HCT116 (cell line): ENCODE measurements around the gene NPEPL1. TPM values are rescaled to one million over a fixed set of nuclear protein-coding genes. Genes with fewer than 3 reads are reported as not detected.

Experiments used
- ATAC-seq: fragments of 200-7000 bp; cut with Tn5 transposase; 2 replicates; pipeline ENCODE4 v1.9.1; 2020; ENCODE audit warnings: mild to moderate bottlenecking, moderate library complexity
- BruUV-seq: library from RNA; stranded (reverse); fragments of 400-500 nt; replicated peaks from 2 replicates; lab custom pipeline; 2021; lab: Mats Ljungman, UMichigan
- CTCF ChIA-PET: fragments of 300-600 bp; sonication (Branson Sonifier 250); formaldehyde crosslinking; loops from one replicate; lab custom pipeline; 2021; ENCODE audit warnings: antibody characterized with exemption; lab: Charles Lee
- POLR2A ChIA-PET: fragments of 300-600, 350-600 bp; sonication (Branson Sonifier 250); formaldehyde crosslinking; loops from one replicate; lab custom pipeline; 2021; ENCODE audit warnings: antibody characterized with exemption; lab: Charles Lee
- RAD21 ChIA-PET, 2 experiments: fragments of 300-600 bp; sonication (Branson Sonifier 250); formaldehyde crosslinking; loops; one replicate each; lab custom pipeline; 2023; ENCODE audit warnings: low total read pairs in 2 of 2; ENCODE audit not compliant: uncharacterized antibody in 2 of 2, unreplicated experiment in 2 of 2, low non-redundant PET in 1 of 2; lab: Charles Lee
- DNase-seq: peaks from one replicate; pipeline ENCODE4 v3.0.0-alpha.2; 2010; ENCODE audit warnings: low read depth, low spot score
- H2AFZ ChIP-seq: fragments of 200-600 bp; shearing (Covaris generic), sonication (generic); 2 replicates; pipeline ENCODE4 v1.6.1; 2017; ENCODE audit warnings: low read depth, mixed run types, mixed read lengths, antibody characterized with exemption, low read length; ENCODE audit not compliant: poor library complexity, severe bottlenecking
- H3K27ac ChIP-seq: 2 replicates; pipeline ENCODE4 v1.5.1; 2012; ENCODE audit warnings: low read depth, low read length
- H3K27me3 ChIP-seq: fragments of 200-600 bp; sonication (generic); 2 replicates; pipeline ENCODE4 v1.6.1; 2016; ENCODE audit warnings: mixed run types, low read length, mixed read lengths; ENCODE audit not compliant: insufficient read depth
- H3K36me3 ChIP-seq, 2 experiments: fragments of 200-500 bp in 1 of 2; fragments of 200-600 bp in 1 of 2; sonication (Bioruptor generic) in 1 of 2; sonication (generic) in 1 of 2; 2 replicates each; pipeline versions ENCODE4 v1.5.1 to v1.6.1; 2014 to 2016; ENCODE audit warnings: low read length in 2 of 2, inconsistent platforms in 1 of 2, mixed read lengths in 1 of 2, mixed run types in 1 of 2; ENCODE audit not compliant: insufficient read depth in 2 of 2, control insufficient read depth in 1 of 2
- H3K4me1 ChIP-seq, 2 experiments: fragments of 200-600 bp in 1 of 2; sonication (generic) in 1 of 2; 2 replicates each; pipeline versions ENCODE4 v1.5.1 to v1.6.1; 2012 to 2017; ENCODE audit warnings: low read length in 2 of 2, inconsistent platforms in 1 of 2, mild to moderate bottlenecking in 1 of 2, mixed read lengths in 1 of 2, mixed run types in 1 of 2, moderate library complexity in 1 of 2; ENCODE audit not compliant: insufficient read depth in 2 of 2, control insufficient read depth in 1 of 2
- H3K4me2 ChIP-seq: fragments of 200-600 bp; sonication (generic); 2 replicates; pipeline ENCODE4 v1.6.1; 2017; ENCODE audit warnings: mixed run types, low read length, mixed read lengths
- H3K4me3 ChIP-seq, 2 experiments: fragments of 200-600 bp in 1 of 2; sonication (generic) in 1 of 2; replicated peaks in 1 of 2; 2 replicates each; pipeline ENCODE4 v1.5.1; 2011 to 2016; ENCODE audit warnings: low read length in 2 of 2, control low read depth in 1 of 2, low read depth in 1 of 2, mild to moderate bottlenecking in 1 of 2, mixed read lengths in 1 of 2, mixed run types in 1 of 2
- H3K79me2 ChIP-seq: fragments of 200-600 bp; sonication (generic); 2 replicates; pipeline ENCODE4 v1.6.1; 2017; ENCODE audit warnings: mild to moderate bottlenecking, mixed run types, low read length, moderate library complexity, mixed read lengths; ENCODE audit not compliant: insufficient read depth
- H3K9ac ChIP-seq: fragments of 200-600 bp; sonication (generic); 2 replicates; pipeline ENCODE4 v1.6.1; 2016; ENCODE audit warnings: low read length, mixed read lengths
- H3K9me2 ChIP-seq: fragments of 200-600 bp; sonication (generic), shearing (Covaris generic); 2 replicates; pipeline ENCODE4 v1.6.1; 2017; ENCODE audit warnings: mixed run types, mild to moderate bottlenecking, moderate library complexity; ENCODE audit not compliant: insufficient read depth
- H3K9me3 ChIP-seq, 2 experiments: fragments of 200-500 bp in 1 of 2; fragments of 200-600 bp in 1 of 2; sonication (Bioruptor generic) in 1 of 2; sonication (generic) in 1 of 2; 2 replicates each; pipeline ENCODE4 v1.6.1; 2014 to 2017; ENCODE audit warnings: low read length in 2 of 2, mixed read lengths in 2 of 2, inconsistent platforms in 1 of 2, low read depth in 1 of 2, mild to moderate bottlenecking in 1 of 2, mixed run types in 1 of 2, moderate library complexity in 1 of 2; ENCODE audit not compliant: control insufficient read depth in 1 of 2, insufficient read depth in 1 of 2
- H4K20me1 ChIP-seq: fragments of 200-600 bp; sonication (generic), shearing (Covaris generic); 2 replicates; pipeline ENCODE4 v1.6.1; 2017; ENCODE audit warnings: mixed run types, mild to moderate bottlenecking, moderate library complexity; ENCODE audit not compliant: insufficient read depth
- CBX3 ChIP-seq: IDR thresholded peaks from 2 replicates; pipeline ENCODE4 v1.6.1; 2012; ENCODE audit warnings: low read depth
- CEBPB ChIP-seq: IDR thresholded peaks from 2 replicates; pipeline ENCODE4 v1.6.1; 2012; ENCODE audit warnings: low read depth
- MAX ChIP-seq: IDR thresholded peaks from 2 replicates; pipeline ENCODE4 v1.6.1; 2012
- SP1 ChIP-seq: IDR thresholded peaks from 2 replicates; pipeline ENCODE4 v1.6.1; 2012; ENCODE audit warnings: low read depth
- YY1 ChIP-seq: IDR thresholded peaks from 2 replicates; pipeline ENCODE4 v1.6.1; 2011; ENCODE audit warnings: low read length, low read depth, moderate library complexity, mild to moderate bottlenecking; ENCODE audit not compliant: insufficient replicate concordance; ENCODE audit errors: extremely low read depth
- intact Hi-C: fragments of 100-400 bp; cut with micrococcal nuclease; formaldehyde crosslinking; loops from 2 replicates; pipeline ENCODE4 v1.10.0; 2022
- total RNA-seq: library from RNA; stranded (reverse); gene quantifications from one replicate; pipeline ENCODE4 v1.2.1, GENCODE V29; 2021; ENCODE audit not compliant: unreplicated experiment
- TF ChIP-seq, protein P1 (sequence below): IDR thresholded peaks from 2 replicates; pipeline ENCODE4 v1.6.1; 2011; ENCODE audit warnings: mild to moderate bottlenecking, low read length, moderate library complexity; ENCODE audit not compliant: insufficient replicate concordance; ENCODE audit errors: extremely low read depth

NPEPL1 gene
- total RNA-seq, 1 experiment from 2014 or later = 16.6 TPM

DNA sequence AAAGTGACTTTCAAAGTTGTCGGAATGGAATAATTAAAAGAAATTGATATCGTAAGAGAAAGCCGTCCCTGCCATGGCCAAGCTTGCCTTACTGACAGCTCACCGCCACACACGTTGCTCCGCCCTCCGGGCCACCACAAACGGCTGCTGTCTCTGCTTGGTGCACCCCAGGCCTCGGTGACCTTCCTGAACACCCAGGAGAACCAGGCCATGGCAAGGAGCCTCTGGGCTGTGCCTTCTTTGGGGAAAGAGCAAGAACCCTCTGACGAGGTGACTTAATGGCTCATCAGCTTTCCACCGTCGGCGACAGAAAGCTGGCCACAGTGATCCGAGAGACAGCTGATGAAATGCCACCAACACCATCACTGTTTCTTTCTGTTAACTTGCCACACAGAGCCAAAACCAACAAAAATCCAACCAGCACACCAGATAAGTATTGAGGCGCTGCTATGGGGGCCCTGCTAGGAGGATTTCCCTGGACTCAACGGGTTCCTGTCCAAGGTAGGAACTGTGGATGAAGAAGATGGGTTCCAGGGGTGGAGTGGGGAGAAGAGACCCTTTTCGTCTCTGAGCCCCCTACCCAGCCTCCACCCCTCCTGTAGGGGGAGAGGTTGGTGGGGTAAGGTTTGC, 61.4 kb downstream of the NPEPL1 start:
- RAD21 ChIA-PET = no interaction called here
- Histone ChIP-seq H4K20me1 (no peaks in the 10 kb centered on the region), H3K9me3 (no peaks in the 10 kb centered on the region), H3K4me3 (no peak overlapping the region), H3K4me2 (no peak overlapping the region), H3K36me3 (no peaks in the 10 kb centered on the region), H3K9ac (no peak overlapping the region), H3K27ac (no peak overlapping the region), H3K27me3 (peaks cover 32% of the 10 kb centered on the region), H3K4me1 (no peaks in the 10 kb centered on the region), H3K79me2 (no peaks in the 10 kb centered on the region), H3K9me2 (no peaks in the 10 kb centered on the region), H2AFZ (no peak overlapping the region)
- DNase-seq (no peak), ATAC-seq (no peak)
- intact Hi-C loops = no loop called here
- POLR2A ChIA-PET = no interaction called here
- CTCF ChIA-PET = no interaction called here
- TF ChIP-seq YY1 (no peak), MAX (no peak), CEBPB (no peak)
- TF ChIP-seq, protein P1, sequence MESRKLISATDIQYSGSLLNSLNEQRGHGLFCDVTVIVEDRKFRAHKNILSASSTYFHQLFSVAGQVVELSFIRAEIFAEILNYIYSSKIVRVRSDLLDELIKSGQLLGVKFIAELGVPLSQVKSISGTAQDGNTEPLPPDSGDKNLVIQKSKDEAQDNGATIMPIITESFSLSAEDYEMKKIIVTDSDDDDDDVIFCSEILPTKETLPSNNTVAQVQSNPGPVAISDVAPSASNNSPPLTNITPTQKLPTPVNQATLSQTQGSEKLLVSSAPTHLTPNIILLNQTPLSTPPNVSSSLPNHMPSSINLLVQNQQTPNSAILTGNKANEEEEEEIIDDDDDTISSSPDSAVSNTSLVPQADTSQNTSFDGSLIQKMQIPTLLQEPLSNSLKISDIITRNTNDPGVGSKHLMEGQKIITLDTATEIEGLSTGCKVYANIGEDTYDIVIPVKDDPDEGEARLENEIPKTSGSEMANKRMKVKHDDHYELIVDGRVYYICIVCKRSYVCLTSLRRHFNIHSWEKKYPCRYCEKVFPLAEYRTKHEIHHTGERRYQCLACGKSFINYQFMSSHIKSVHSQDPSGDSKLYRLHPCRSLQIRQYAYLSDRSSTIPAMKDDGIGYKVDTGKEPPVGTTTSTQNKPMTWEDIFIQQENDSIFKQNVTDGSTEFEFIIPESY = no peak
- BruUV-seq = no TSS peak

- ChIA-PET RAD21 (no interaction called here), POLR2A (no interaction called here)
- no peaks in the 10 kb centered on the region for H3K36me3 ChIP-seq
Measured at GRCh38 chr20:58754584-58754983, 62.0 kb downstream of the NPEPL1 start.

More at GRCh38 chr20:58754584-58754983, 62.0 kb downstream of the NPEPL1 start:
- H3K9me3 ChIP-seq = no peaks in the 10 kb centered on the region
- H3K4me3 ChIP-seq = no peak overlapping the region
- no peaks in the 10 kb centered on the region for H3K4me1 ChIP-seq
- no peak for TF ChIP-seq SP1
- no peak for TF ChIP-seq CBX3
- H3K4me2 ChIP-seq = no peak overlapping the region
- intact Hi-C loops = no loop called here
- H3K27ac ChIP-seq = no peak overlapping the region
- no peak overlapping the region for H2AFZ ChIP-seq
- CTCF ChIA-PET = no interaction called here
- no TSS peak for BruUV-seq
- H3K79me2 ChIP-seq = no peaks in the 10 kb centered on the region
- ATAC-seq = no peak
- H3K9me2 ChIP-seq = no peaks in the 10 kb centered on the region
- peaks cover 34% of the 10 kb centered on the region for H3K27me3 ChIP-seq
- no peak for DNase-seq
- no peak overlapping the region for H3K9ac ChIP-seq
- H4K20me1 ChIP-seq = no peaks in the 10 kb centered on the region
